Chondrocyte (in vitro differentiated cells): ENCODE data around the gene MYO18B. TPM values are rescaled to one million over a fixed set of nuclear protein-coding genes. Genes with fewer than 3 reads are reported as not detected.

ENCODE experiments used
- DNase-seq: peaks from one replicate; pipeline ENCODE4 v3.0.0; 2021; ENCODE audit warnings: mixed read lengths, low spot score
- H3K27ac Mint-ChIP-seq: one replicate; pipeline ENCODE4 v1.8.0; 2021; ENCODE audit warnings: mild to moderate bottlenecking, moderate library complexity, mixed read lengths; ENCODE audit not compliant: unreplicated experiment
- H3K27me3 Mint-ChIP-seq: 2 replicates; pipeline ENCODE4 v1.8.0; 2021; ENCODE audit warnings: low read depth, mixed read lengths
- H3K36me3 Mint-ChIP-seq: 2 replicates; pipeline ENCODE4 v1.8.0; 2021; ENCODE audit warnings: low read depth, mixed read lengths
- H3K4me1 Mint-ChIP-seq: 2 replicates; pipeline ENCODE4 v1.8.0; 2021; ENCODE audit warnings: low read depth, mild to moderate bottlenecking, mixed read lengths
- H3K4me3 Mint-ChIP-seq: one replicate; pipeline ENCODE4 v1.8.0; 2021; ENCODE audit warnings: mild to moderate bottlenecking, moderate library complexity, mixed read lengths; ENCODE audit not compliant: unreplicated experiment
- H3K9me3 Mint-ChIP-seq: 2 replicates; pipeline ENCODE4 v1.8.0; 2021; ENCODE audit warnings: low read depth, mixed read lengths
- total RNA-seq: library from RNA; stranded (reverse); gene quantifications from 3 replicates; pipeline ENCODE4 v1.2.1, GENCODE V29; 2021
- TF ChIP-seq, protein P1 (sequence below): fragments of 200-600 bp; sonication (generic); IDR thresholded peaks from 2 replicates; pipeline ENCODE4 v1.5.0; 2021; ENCODE audit warnings: antibody characterized with exemption, mild to moderate bottlenecking, moderate library complexity

Gene MYO18B
- total RNA-seq, 1 donor from 2014 or later, result 0.20 TPM

GRCh38 chr22:25722626-25723025 lies 19.4 kb upstream of the MYO18B start:
- TF ChIP-seq, protein P1, sequence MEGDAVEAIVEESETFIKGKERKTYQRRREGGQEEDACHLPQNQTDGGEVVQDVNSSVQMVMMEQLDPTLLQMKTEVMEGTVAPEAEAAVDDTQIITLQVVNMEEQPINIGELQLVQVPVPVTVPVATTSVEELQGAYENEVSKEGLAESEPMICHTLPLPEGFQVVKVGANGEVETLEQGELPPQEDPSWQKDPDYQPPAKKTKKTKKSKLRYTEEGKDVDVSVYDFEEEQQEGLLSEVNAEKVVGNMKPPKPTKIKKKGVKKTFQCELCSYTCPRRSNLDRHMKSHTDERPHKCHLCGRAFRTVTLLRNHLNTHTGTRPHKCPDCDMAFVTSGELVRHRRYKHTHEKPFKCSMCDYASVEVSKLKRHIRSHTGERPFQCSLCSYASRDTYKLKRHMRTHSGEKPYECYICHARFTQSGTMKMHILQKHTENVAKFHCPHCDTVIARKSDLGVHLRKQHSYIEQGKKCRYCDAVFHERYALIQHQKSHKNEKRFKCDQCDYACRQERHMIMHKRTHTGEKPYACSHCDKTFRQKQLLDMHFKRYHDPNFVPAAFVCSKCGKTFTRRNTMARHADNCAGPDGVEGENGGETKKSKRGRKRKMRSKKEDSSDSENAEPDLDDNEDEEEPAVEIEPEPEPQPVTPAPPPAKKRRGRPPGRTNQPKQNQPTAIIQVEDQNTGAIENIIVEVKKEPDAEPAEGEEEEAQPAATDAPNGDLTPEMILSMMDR, result no peak
- peaks cover 12% of the 10 kb centered on the region for H3K4me1 Mint-ChIP-seq
- H3K27ac Mint-ChIP-seq, result no peak overlapping the region
- no peaks in the 10 kb centered on the region for H3K36me3 Mint-ChIP-seq
- H3K4me3 Mint-ChIP-seq, result no peak overlapping the region
- DNase-seq, result no peak
- H3K27me3 Mint-ChIP-seq, result no peaks in the 10 kb centered on the region
- no peaks in the 10 kb centered on the region for H3K9me3 Mint-ChIP-seq

DNA sequence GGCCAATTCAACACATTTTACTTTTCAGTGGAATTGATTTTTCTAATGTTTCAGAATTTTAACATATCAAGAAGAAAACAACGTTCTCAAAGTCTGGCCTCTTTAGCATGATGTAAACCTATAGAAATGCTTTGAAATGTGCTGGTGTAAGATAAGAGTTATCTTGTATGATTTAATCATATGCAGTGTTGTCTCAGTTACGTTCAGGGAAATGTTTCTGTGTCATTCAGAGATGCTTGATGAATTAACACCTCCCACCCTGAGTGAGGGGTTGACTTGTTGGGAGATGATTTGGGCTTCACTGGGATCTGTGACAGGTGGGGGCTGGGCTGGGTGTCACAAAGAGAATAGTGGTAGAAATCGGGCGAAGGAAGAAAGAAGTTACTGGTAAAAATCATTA lies 15.7 kb upstream of the MYO18B start:
- H3K4me3 Mint-ChIP-seq, result no peak overlapping the region
- peaks cover 3% of the 10 kb centered on the region for H3K4me1 Mint-ChIP-seq
- no peaks in the 10 kb centered on the region for H3K27me3 Mint-ChIP-seq
- no peaks in the 10 kb centered on the region for H3K9me3 Mint-ChIP-seq
- no peak for DNase-seq
- TF ChIP-seq, protein P1, result no peak
- no peaks in the 10 kb centered on the region for H3K36me3 Mint-ChIP-seq
- peak overlapping the region; percentile 60 for H3K27ac Mint-ChIP-seq

DNA sequence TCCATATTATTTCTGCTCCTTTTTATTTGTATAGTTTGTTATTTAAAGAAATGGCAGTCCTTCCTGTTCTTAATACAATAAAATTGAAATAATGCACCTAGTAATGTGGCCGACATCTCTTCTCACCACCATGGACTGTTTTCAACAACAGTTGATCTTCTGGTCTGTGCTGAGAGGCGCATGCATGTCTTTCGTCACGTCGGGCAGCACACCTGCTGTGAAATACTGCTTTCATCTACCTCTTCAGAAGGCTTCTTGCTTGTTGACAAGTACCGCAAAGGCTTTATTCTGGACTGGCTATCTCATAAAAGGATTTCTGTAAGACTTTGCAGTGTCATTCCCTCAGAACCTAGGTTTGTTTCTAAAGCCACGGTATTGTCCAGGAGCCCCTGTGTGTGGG lies 13.9 kb upstream of the MYO18B start:
- Mint-ChIP-seq H3K36me3 (no peaks in the 10 kb centered on the region), H3K27ac (no peak overlapping the region), H3K9me3 (no peaks in the 10 kb centered on the region), H3K4me3 (no peak overlapping the region), H3K4me1 (peaks cover 3% of the 10 kb centered on the region), H3K27me3 (no peaks in the 10 kb centered on the region)
- DNase-seq, result no peak
- TF ChIP-seq, protein P1, result no peak

GRCh38 chr22:25729016-25729995 lies 12.7 kb upstream of the MYO18B start:
- TF ChIP-seq, protein P1, result no peak
- no peak for DNase-seq
- Mint-ChIP-seq H3K4me1 (peaks cover 3% of the 10 kb centered on the region), H3K9me3 (no peaks in the 10 kb centered on the region), H3K4me3 (no peak overlapping the region), H3K27me3 (no peaks in the 10 kb centered on the region), H3K27ac (no peak overlapping the region), H3K36me3 (no peaks in the 10 kb centered on the region)

DNA sequence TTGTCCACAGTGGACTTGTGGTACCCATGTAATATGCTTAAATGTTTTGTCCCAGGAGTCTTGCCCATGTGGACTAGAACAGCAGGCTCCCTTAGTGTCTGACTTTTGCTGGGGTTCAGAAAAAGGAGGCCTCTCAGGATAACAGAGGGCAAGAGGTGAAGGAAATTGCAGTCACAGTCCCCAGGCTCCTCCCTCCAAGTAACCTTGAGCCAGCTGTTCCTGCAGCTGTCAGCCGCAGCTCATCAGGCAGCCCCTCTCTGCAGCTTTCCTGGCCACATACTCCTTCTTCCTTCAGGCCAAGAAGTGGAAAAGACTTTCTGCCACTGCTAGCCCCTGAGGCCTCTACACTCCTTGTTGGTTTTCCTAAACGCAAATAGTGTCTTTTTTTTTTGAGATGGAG lies 6.3 kb upstream of the MYO18B start:
- Mint-ChIP-seq H3K4me3 (no peak overlapping the region), H3K4me1 (no peaks in the 10 kb centered on the region), H3K9me3 (no peaks in the 10 kb centered on the region), H3K27ac (no peak overlapping the region), H3K27me3 (peaks cover 1% of the 10 kb centered on the region), H3K36me3 (no peaks in the 10 kb centered on the region)
- no peak for DNase-seq
- TF ChIP-seq, protein P1, result no peak
